GM19455 (cell line): Measurements from ENCODE around the gene KRT32.

Source experiments
- ATAC-seq: cut with Tn5 transposase; IDR thresholded peaks from one replicate; pipeline ENCODE4 v1.9.1; 2021; ENCODE audit not compliant: unreplicated experiment

The KRT32 gene

DNA sequence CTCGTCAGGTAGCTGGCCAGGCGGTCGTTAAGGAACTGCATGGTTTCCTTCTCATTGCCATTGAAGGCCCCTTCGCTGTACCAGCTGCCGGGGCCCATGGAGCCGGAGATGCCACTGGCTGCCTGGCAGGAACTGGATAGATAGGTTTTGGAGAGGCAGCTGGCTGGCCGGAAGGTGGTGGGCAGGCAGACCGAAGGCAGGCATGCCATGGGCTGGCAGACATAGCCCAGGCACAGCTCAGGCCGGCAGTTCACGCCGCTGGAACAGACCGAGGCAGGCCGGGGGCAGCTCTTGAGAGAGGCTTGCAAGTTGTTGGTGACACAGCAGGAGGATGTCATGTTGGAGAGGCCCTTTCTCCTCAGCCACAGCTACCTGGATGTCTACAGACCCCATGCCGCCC, at the start of gene KRT32:
Gene KRT32 (minus strand): TSS at position 399 of the 400 bp plus-strand sequence. CDS start 61 bp downstream, at position 338.
- no peak for ATAC-seq

DNA sequence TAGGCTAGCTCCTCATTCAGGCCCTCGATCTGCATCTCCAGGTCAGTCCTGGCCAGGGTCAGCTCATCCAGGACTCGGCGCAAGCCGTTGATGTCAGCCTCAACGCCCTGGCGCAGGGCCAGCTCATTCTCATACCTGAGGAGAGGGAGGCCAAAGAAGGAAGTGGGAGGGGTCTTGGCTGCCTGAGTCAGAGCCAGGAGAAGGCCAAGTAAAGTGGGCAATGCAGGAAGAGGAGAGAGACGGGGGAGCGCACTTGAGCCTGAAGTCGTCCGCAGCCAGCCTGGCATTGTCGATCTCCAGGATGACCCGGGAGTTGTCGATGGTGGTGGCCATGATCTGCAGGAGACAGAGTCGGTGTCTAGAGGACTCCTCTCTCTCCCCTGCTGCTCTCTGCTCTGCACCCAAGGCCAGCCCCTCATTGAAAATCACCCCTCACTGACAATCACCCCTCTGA, 49.7 kb upstream of the KRT32 start:
- no peak for ATAC-seq

DNA sequence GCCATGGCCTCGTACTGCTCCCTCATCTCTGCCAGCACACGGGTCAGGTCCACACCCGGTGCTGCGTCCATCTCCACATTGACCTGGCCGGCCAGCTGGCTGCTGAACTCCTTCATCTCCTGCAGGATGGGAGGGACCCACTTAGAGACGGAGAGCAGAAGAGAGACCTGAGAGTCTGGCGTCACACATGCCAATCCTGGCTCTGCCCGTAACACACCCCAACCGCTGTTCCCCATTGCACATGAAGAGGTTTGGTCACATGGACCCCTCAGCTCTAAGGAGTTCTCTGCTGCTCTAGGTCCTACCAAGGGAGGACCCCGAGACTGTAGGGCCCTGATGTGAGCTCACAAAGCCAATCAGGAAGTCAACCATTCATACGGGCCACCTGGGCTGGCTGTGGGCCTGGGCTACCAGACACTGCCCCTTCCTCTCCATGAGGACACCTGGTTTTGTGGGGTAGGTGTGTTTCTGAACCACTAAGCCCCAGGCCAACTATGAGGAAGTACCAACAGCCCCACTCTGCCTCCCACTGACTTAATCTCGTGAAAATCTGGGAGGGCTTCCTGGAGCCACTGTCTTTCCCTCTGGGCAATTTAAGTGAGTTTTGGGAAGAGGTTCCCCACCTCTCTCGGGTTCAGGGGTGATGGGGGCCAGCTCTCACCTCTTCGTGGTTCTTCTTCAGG, 49.1 kb upstream of the KRT32 start:
- no peak for ATAC-seq

DNA sequence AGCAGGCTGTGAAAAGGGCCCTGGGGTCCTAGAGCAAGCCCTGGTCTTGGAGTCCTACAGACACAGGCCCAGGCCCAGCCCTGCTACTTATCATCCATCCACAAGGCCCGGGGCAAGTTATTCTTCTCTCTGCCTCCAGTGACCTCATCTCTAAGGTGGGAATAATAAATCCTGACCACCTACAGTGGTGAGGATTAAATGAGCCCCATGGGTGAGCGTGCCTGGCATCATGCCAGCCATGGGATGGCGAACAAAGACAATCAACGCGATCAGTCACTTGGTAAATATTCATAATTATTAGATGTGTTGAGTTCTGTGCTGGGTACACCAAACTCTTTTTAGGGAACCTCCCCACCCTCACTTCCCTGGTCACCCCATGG, 46.0 kb upstream of the KRT32 start:
- ATAC-seq = no peak

DNA sequence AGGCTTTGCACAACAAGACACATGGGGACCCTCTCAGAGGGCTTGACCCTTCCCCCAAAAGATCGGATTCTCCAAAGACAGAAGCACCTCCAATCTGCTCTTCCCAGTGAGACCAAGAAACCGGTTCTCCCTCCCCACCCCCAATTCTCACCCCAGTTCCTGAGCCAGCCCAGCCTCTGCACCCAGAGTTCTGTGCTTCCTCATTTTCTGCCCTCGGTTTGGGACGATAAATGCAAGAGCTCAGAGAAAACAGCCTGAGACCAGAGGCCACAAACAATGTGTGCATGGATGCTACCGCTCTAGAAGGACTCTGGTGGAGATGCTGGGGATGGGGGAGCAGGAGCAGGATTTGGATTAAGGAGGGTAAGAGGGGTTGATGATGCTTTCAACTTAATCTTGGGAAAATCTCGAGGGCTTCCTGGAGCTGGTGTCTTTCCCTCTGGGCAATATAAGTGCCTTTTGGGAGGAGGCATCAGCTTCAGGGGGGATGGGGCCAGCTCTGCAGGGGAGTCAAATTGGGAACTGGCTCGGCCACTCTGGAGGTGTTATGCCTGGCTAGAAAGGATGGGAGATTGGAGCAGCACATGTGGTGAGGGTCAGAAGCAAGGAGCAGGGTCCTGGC, 45.5 kb upstream of the KRT32 start:
- no peak for ATAC-seq

- no peak for ATAC-seq
Measured at GRCh38 chr17:41511716-41512115, 44.5 kb upstream of the KRT32 start.

- ATAC-seq = no peak
Measured at GRCh38 chr17:41511116-41511515, 43.9 kb upstream of the KRT32 start.

- no peak for ATAC-seq
Measured at GRCh38 chr17:41510251-41511065, 43.3 kb upstream of the KRT32 start.

DNA sequence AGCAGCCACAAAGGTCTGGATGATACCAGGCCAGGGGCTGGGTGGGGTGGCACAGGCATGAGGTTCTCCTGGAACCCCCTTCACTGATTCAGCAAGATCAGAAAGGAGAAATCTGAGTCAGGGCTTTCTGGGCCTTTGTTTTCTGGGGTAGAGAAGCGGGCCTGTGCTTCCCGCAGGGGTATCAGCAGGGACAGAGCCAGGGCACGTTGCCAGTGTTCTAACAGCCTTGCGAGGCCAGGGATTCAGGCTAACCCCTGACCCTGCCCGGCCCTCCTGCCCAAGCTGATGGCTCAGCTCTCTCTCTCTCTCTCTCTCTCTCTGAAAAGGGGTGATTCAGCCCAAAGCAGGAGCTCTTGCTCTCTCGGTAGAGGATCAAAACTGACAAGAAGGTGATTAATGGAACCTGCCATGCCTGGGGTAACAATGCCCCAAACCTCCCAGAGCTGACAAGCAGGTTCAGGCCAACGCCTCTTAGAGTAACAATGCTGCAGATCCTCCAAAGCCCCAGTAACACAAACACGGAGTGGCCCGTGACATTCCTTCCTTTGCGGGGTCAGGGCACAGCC, 40.2 kb upstream of the KRT32 start:
- ATAC-seq = no peak

DNA sequence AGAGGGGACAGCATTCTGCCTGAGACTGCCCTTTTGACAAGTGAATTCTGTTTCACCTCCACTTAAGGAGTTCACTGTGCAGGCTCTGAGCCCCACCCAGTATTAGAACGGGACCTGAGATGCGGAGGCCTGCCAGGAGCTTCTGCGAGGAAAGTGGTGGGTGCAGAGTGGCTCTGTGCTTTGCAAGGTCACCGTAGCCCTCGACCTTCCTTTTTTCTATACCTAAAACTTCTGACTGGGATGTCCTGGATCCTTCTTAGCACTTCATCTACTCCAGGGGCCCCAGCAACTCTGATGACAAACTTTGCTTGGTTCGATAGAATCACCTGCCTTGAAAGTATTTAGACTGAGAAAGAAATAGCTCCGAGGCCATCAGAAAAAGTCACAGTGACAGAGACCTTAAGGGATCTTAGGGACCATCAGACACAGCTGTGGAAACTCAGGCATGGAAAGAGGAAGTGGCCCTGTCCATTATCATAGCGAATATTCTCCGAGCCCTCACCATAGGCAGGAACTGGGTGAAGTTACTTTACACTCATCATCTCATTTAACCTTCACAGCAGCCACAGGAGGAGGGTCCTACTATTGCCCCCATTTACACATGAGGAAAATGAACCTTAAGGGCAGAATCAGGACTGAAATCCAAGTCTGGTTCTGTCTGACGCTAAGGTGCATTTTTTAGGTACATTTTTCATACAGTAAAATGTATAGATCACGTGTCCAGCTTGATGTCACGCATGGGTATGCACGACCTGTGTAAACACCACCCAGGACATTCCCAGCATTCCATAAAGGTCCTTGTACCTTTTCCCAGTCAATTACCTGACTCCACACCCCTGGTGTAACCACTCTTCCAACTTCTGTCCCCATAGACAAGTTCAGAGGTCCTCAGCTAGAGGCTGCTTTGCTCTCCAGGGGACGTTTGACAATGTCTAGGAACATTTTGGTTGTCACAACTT, 38.9 kb upstream of the KRT32 start:
- ATAC-seq = no peak

DNA sequence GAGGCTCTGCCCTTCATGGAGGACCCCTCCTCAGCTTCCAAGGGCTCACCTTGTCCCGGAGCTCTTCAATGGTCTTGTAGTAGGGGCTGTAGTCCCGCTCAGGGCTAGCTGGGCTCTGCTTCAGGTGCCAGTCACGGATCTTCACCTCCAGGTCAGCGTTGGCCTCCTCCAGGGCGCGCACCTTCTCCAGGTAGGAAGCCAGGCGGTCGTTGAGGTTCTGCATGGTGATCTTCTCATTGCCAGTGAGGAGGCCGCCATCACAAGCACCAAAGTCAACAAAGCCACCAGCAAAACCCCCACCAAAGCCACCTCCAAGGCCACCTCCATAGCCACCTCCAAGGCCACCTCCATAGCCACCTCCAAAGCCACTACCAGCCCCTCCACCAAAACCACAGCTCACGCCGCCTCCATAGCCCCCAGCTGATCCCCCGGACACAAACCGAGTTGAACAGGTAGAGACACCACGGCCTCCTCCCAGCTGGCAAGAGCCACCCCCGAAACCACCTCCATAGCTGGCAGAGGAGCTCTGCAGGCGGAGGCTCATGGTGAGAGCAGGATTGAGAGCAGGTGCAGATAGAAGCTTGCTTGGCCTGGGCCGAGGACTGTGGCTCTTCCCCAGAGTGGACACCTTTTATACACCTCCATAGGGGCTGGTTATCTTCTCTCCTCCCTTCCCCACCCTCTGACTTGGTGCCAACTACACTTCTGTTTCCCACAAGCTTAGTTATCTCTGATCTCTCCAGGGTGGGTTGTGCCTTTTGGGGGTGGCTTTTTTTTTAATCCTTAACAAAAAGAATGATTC, 38.0 kb upstream of the KRT32 start, which contains the start of gene KRT13:
Gene KRT13 (minus strand): TSS at position 606 of the 802 bp plus-strand sequence. CDS start 62 bp downstream, at position 544.
- ATAC-seq = no peak

GRCh38 chr17:41504246-41504977, 37.2 kb upstream of the KRT32 start:
- ATAC-seq = no peak

- ATAC-seq = no peak
Measured at GRCh38 chr17:41503202-41503601, 36.0 kb upstream of the KRT32 start.

DNA sequence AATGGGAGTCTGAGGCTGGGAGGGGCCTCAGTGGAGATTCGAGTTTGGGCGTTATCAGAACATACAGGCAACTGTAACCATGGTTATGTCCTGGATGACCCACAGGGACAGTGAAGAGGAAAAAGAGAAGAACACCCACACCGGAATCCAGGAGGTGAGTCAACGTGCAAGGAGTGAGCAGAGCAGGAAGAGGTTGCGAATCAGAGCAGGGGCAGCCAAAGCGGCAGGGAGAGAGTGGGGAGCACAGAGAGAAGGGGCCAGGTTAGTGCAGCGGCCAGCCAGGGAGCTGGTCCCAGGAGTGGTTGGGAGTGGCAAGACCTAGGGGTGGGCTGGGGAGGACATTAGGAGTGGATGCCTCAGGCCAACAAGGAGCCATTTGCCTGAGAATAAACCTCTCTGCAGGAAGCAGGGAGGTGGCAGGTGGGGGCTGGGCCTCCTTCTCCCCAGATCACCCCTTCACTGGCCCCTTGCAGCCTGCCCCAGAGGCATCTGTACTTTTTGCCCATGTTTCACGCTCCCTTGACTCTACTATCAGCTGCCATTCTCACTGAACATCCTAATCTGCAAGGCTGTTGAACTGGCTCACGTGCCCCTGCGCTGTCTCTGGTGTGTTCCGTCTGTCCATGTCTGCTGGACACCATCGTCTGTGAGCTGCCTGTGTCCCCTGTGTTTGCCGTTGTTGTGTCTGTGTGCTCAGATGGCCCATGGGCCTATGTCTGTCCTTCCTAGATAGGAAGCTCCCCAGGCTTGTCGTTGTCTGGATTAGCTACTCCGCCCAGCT, 33.1 kb upstream of the KRT32 start:
- no peak for ATAC-seq

DNA sequence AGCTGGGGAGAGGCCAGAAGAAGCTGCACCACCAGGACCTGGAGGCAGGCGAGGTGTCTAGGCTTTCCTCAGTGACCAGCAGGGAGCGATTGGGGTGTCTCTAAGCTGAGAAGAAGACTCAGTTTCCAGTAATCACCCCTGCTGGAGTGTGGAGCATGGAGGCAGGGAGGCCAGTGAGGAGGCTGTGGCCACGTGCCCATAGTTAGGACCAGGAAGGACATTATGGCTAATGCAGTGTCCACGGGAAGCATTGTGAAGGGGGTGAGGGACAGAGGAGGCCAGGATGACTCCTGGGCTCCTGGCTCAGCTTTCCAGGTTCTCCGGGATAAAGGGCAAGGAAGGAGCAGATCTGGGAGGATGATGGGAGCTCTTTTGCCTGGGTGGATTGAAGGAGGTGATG, 32.5 kb upstream of the KRT32 start:
- ATAC-seq = no peak

DNA sequence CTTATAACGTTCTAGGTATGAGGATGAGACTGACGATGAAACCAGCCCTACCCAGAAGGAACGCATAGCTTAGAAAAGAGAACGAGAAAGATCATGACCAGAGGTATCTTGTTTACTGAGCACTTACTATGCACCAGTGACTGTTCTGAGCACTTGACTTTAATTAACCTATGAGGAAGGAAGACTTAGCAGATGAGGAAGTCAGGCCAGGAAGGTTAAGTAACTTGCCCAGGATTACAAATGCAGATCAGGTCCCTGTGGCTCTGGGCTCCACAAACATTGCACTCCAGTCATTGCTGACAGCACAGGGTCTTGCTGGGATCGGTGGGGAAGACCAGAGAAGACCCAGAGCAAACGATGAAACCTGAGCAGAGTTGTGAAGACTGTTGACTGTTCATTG, 31.1 kb upstream of the KRT32 start:
- no peak for ATAC-seq

GRCh38 chr17:41496803-41497484, 29.8 kb upstream of the KRT32 start:
- no peak for ATAC-seq

- no peak for ATAC-seq
Measured at GRCh38 chr17:41494524-41494923, 27.3 kb upstream of the KRT32 start.
